Measurements from ENCODE around the gene HOXC10.

Gene HOXC10

GRCh38 chr12:53950789-53951576 lies 34.0 kb upstream of the HOXC10 start:
- no peak for DNase-seq (ENCODE audit: low spot score)

- DNase-seq (ENCODE audit: low spot score), result no peak
Observed at GRCh38 chr12:53951577-53952334, 33.2 kb upstream of the HOXC10 start.

GRCh38 chr12:53952335-53952694 lies 32.6 kb upstream of the HOXC10 start:
- DNase-seq (ENCODE audit: low spot score), result no peak

GRCh38 chr12:53952871-53953734 lies 31.8 kb upstream of the HOXC10 start:
- peak; percentile 60 for DNase-seq (ENCODE audit: low spot score)

- no peak for DNase-seq (ENCODE audit: low spot score)
Observed at GRCh38 chr12:53953831-53954693, 30.9 kb upstream of the HOXC10 start.

GRCh38 chr12:53954694-53955035 lies 30.3 kb upstream of the HOXC10 start, which contains the start of gene HOXC12:
Gene HOXC12, plus strand, starts transcription at chr12:53954903. Its CDS starts 27 bp downstream, at chr12:53954930.
- no peak for DNase-seq (ENCODE audit: low spot score)

GRCh38 chr12:53955036-53955775 lies 29.7 kb upstream of the HOXC10 start:
- DNase-seq (ENCODE audit: low spot score), result no peak

GRCh38 chr12:53955776-53956250 lies 29.1 kb upstream of the HOXC10 start:
- DNase-seq (ENCODE audit: low spot score), result no peak

- DNase-seq (ENCODE audit: low spot score), result no peak
Observed at GRCh38 chr12:53956251-53956887, 28.6 kb upstream of the HOXC10 start.

GRCh38 chr12:53956914-53957536 lies 27.9 kb upstream of the HOXC10 start:
- DNase-seq (ENCODE audit: low spot score), result no peak

- DNase-seq (ENCODE audit: low spot score), result no peak
Observed at GRCh38 chr12:53958128-53958527, 26.8 kb upstream of the HOXC10 start.

- no peak for DNase-seq (ENCODE audit: low spot score)
Observed at GRCh38 chr12:53959314-53959713, 25.6 kb upstream of the HOXC10 start.

GRCh38 chr12:53960187-53961024 lies 24.5 kb upstream of the HOXC10 start:
- no peak for DNase-seq (ENCODE audit: low spot score)

- peak; percentile 52 for DNase-seq (ENCODE audit: low spot score)
Observed at GRCh38 chr12:53961025-53961761, 23.8 kb upstream of the HOXC10 start.

- no peak for DNase-seq (ENCODE audit: low spot score)
Observed at GRCh38 chr12:53963005-53963404, 21.9 kb upstream of the HOXC10 start.

GRCh38 chr12:53963434-53964314 lies 21.3 kb upstream of the HOXC10 start:
- no peak for DNase-seq (ENCODE audit: low spot score)

- DNase-seq (ENCODE audit: low spot score), result no peak
Observed at GRCh38 chr12:53964315-53964713, 20.6 kb upstream of the HOXC10 start.

Measured in AG08396 (cell line).